ENCODE measurements around the gene ARSJ. TPM values are rescaled to one million over a fixed set of nuclear protein-coding genes. Genes with fewer than 3 reads are reported as not detected.

Gene ARSJ
- total and polyA plus RNA-seq, 2 of the 8 experiments (the other 6 are each of a cell fraction or from before 2014, with no cell fraction given) = 1.4 to 6.3 TPM

DNA sequence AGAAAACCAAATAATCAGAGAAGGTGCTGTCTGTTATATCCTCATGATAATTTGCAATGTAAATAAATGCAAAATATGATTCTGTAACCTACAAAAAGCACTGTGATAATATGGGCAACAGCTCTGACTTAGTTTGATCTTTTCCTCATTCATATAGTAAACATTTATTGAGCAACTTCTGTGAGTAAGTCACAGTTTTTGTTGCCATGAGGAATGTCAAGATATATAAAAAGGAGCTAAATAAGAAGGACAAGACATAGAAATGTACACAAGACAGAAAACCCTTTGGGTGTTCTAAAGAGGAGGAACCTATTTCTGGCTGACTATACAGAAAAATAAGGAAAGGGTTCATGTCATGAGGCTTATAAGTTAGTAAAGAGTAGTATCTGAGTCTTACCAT is 44.3 kb downstream of the ARSJ start:
- Histone ChIP-seq H3K14ac (ENCODE audit: insufficient read length) (no peak overlapping the region), H3K23ac (ENCODE audit: insufficient read length) (no peak overlapping the region), H4K20me1 (replicated peaks in 1 of 2; ENCODE audit: control insufficient read depth in 1 of 2, insufficient read depth in 2 of 2, low read length in 2 of 2) (no peaks in the 10 kb centered on the region), H3K23me2 (ENCODE audit: low read depth, low read length) (no peaks in the 10 kb centered on the region), H4K5ac (ENCODE audit: insufficient read length, low read depth, low read length) (no peak overlapping the region), H3K4me3 (ENCODE audit: extremely low read depth in 1 of 4, insufficient read depth in 2 of 4, low read depth in 3 of 4, low read length in 4 of 4) (no peak overlapping the region), H2AFZ (ENCODE audit: low read length) (no peak overlapping the region), H4K91ac (replicated peaks; ENCODE audit: insufficient read length, low read length) (no peak overlapping the region), H3K79me2 (ENCODE audit: control insufficient read depth in 1 of 2, insufficient read depth in 2 of 2, low read length in 2 of 2) (no peaks in the 10 kb centered on the region), H3K79me1 (ENCODE audit: low read depth, low read length) (no peaks in the 10 kb centered on the region), H2BK20ac (ENCODE audit: low read length) (no peak overlapping the region), H2BK5ac (ENCODE audit: low read depth, low read length) (no peak overlapping the region), H2AK5ac (ENCODE audit: low read depth, low read length) (no peak overlapping the region), H3K18ac (ENCODE audit: extremely low read depth, low read length) (no peak overlapping the region), H3K36me3 (ENCODE audit: control insufficient read depth in 2 of 4, insufficient read depth in 4 of 4, low read length in 3 of 4) (no peaks in the 10 kb centered on the region), H3K4ac (replicated peaks; ENCODE audit: insufficient read length, low read depth, low read length) (no peak overlapping the region), H3K27me3 (replicated peaks in 1 of 4; ENCODE audit: control insufficient read depth in 3 of 4, extremely low read depth in 1 of 4, insufficient read depth in 3 of 4, low read length in 3 of 4) (no peaks in the 10 kb centered on the region), H3K9me3 (ENCODE audit: insufficient read depth in 2 of 2, low read depth in 1 of 2, low read length in 1 of 2) (no peaks in the 10 kb centered on the region), H3K56ac (replicated peaks; ENCODE audit: insufficient read length, low read depth, low read length) (no peak overlapping the region), H3K27ac (ENCODE audit: low read depth, low read length) (no peak overlapping the region), H3K9ac (replicated peaks in 1 of 4; ENCODE audit: extremely low read depth in 1 of 4, low read depth in 3 of 4, low read length in 3 of 4) (no peak overlapping the region), H3K4me1 (replicated peaks in 1 of 4; ENCODE audit: control insufficient read depth in 3 of 4, insufficient read depth in 4 of 4, low read length in 3 of 4) (no peaks in the 10 kb centered on the region), H4K8ac (ENCODE audit: extremely low read depth, insufficient read depth, low read length) (no peak overlapping the region), H2BK12ac (ENCODE audit: low read depth, low read length) (no peak overlapping the region), H2BK120ac (replicated peaks; ENCODE audit: low read depth, low read length) (no peak overlapping the region), H2BK15ac (ENCODE audit: low read length) (no peak overlapping the region), H3K4me2 (ENCODE audit: insufficient read depth in 1 of 2, low read depth in 2 of 2, low read length in 2 of 2) (no peak overlapping the region)
- FAIRE-seq (no peak), DNase-seq (ENCODE audit: low read depth in 1 of 2, low spot score in 2 of 2) (no peak)
- ChIA-PET POLR2A (ENCODE audit: partially characterized antibody) (no interaction called here), CTCF (ENCODE audit: partially characterized antibody) (interaction anchor here (1.1 kb wide), 1 partner anchor 16 kb away, joined by 3 read pairs; no protein-coding TSS in a partner anchor)
- TF ChIP-seq GABPA (IDR thresholded peaks at IDR 0.05; ENCODE audit: borderline replicate concordance, insufficient read depth, low read length) (no peak), EP300 (IDR thresholded peaks at IDR 0.05; ENCODE audit: borderline replicate concordance in 1 of 2, low read depth in 2 of 2, low read length in 2 of 2) (no peak), NRF1 (IDR thresholded peaks at IDR 0.05; ENCODE audit: low read depth, low read length) (no peak), HDAC6 (IDR thresholded peaks at IDR 0.05; ENCODE audit: low read depth, low read length) (no peak), NANOG (IDR thresholded peaks at IDR 0.05; ENCODE audit: insufficient read depth, low read depth, low read length, poor library complexity, severe bottlenecking) (no peak), JUND (IDR thresholded peaks at IDR 0.05; ENCODE audit: low read length) (no peak), FOSL1 (IDR thresholded peaks at IDR 0.05; ENCODE audit: insufficient read depth, low read depth, low read length) (no peak), EGR1 (IDR thresholded peaks at IDR 0.05; ENCODE audit: borderline replicate concordance, low read depth, low read length) (no peak)

All from H1 (cell line).